Measurements from ENCODE around the gene FAM9C. TPM values are rescaled to one million over a fixed set of nuclear protein-coding genes. Genes with fewer than 3 reads are reported as not detected.

The FAM9C gene
- total RNA-seq, 1 experiment from 2014 or later, result not detected

DNA sequence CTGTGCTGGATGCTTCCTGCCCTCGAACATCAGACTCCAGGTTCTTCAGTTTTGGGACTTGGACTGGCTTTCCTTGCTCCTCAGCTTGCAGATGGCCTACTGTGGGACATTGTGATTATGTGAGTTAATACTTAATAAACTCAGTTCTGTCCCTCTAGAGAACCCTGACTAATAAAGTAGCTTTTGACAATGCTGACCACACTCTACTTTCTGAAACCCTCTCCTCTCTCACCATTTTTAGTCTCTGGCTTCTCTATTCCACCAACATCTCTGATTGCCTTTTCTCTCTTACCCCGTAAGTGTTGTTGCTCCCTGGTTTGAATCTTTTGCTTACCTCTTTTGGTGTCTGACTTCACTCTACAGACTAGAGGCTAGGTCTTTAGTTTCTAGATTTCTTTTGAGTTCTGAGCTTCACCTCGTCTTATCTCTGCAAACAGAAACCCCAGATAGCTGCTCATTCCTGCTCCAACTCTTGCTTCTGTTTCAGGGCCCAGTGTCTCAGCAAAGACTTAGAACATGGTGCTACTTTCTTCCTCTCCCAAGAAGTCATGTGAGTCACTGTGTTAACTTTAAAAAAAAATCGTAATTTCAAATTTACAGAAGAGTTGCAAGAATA, 58.1 kb downstream of the FAM9C start:
- H3K27me3 ChIP-seq (ENCODE audit: insufficient read depth, low read length), result no peaks in the 10 kb centered on the region
- no peak overlapping the region for H3K4me2 ChIP-seq (ENCODE audit: low read length)
- H3K36me3 ChIP-seq (ENCODE audit: control insufficient read depth in 1 of 2, insufficient read depth in 2 of 2, low read length in 2 of 2), result no peaks in the 10 kb centered on the region
- POLR2A ChIA-PET, result no interaction called here
- ATAC-seq (no peak), DNase-seq (ENCODE audit: low read depth, low spot score) (no peak)
- H3K9ac ChIP-seq (ENCODE audit: low read length), result no peak overlapping the region
- H4K20me1 ChIP-seq (ENCODE audit: insufficient read depth), result no peaks in the 10 kb centered on the region
- intact Hi-C loops (cut with micrococcal nuclease), result loop anchor here (10.0 kb wide), 1 partner anchor 119 kb away; no protein-coding TSS in a partner anchor
- H3K79me2 ChIP-seq (ENCODE audit: insufficient read depth, low read length), result no peaks in the 10 kb centered on the region
- H3K4me3 ChIP-seq (replicated peaks in 1 of 2; ENCODE audit: low read depth in 1 of 2, low read length in 2 of 2), result no peak overlapping the region
- BruUV-seq (replicated peaks), result no TSS peak
- H3K9me2 ChIP-seq (ENCODE audit: insufficient read depth), result no peaks in the 10 kb centered on the region
- TF ChIP-seq ATF3 (IDR thresholded peaks at IDR 0.05), result no peak
- TF ChIP-seq ZNF274 (IDR thresholded peaks at IDR 0.05; ENCODE audit: low read depth, low read length), result no peak
- TF ChIP-seq EGR1 (IDR thresholded peaks at IDR 0.05; ENCODE audit: low read depth), result no peak
- TF ChIP-seq EZH2phosphoT487 (IDR thresholded peaks at IDR 0.05; ENCODE audit: borderline replicate concordance), result no peak
- no peak for TF ChIP-seq CTCF (IDR thresholded peaks at IDR 0.05 in 2 of 3, conservative IDR thresholded peaks at IDR 0.05 in 1 of 3; ENCODE audit: borderline replicate concordance in 1 of 3, insufficient read depth in 1 of 3, low read depth in 2 of 3, low read length in 2 of 3)
- no peak for TF ChIP-seq RAD21 (IDR thresholded peaks at IDR 0.05; ENCODE audit: low read depth)
- no peak for TF ChIP-seq MAX (IDR thresholded peaks at IDR 0.05)
- no peak for TF ChIP-seq SIN3A (IDR thresholded peaks at IDR 0.05; ENCODE audit: low read depth)
- TF ChIP-seq SRF (IDR thresholded peaks at IDR 0.05; ENCODE audit: low read depth), result no peak
- no peak overlapping the region for H2AFZ ChIP-seq (ENCODE audit: low read depth, low read length, poor library complexity, severe bottlenecking)
- H3K27ac ChIP-seq (ENCODE audit: low read depth, low read length), result no peak overlapping the region
- CTCF ChIA-PET, result no interaction called here
- H3K9me3 ChIP-seq (ENCODE audit: control insufficient read depth in 1 of 2, insufficient read depth in 1 of 2, low read depth in 1 of 2, low read length in 2 of 2), result no peaks in the 10 kb centered on the region
- RAD21 ChIA-PET (ENCODE audit: low non-redundant PET in 1 of 2, low total read pairs in 2 of 2, uncharacterized antibody in 2 of 2, unreplicated experiment in 2 of 2), result no interaction called here
- H3K4me1 ChIP-seq (ENCODE audit: control insufficient read depth in 1 of 2, insufficient read depth in 2 of 2, low read length in 2 of 2), result peaks cover 20 to 26% of the 10 kb centered on the region in 2 experiments

Other genes starting within 250 kb of the FAM9C start
- gene TLR7, start 177.5 kb downstream of the FAM9C start, total RNA-seq (2021; ENCODE audit: unreplicated experiment), result not detected
- not detected for gene TLR8, start 138.0 kb downstream of the FAM9C start, total RNA-seq (2021; ENCODE audit: unreplicated experiment)
- gene TMSB4X, start 69.5 kb downstream of the FAM9C start, total RNA-seq (2021; ENCODE audit: unreplicated experiment), result 407 TPM